Stimulated activated CD8-positive, alpha-beta memory T cell treated with anti-CD3 and anti-CD28 coated beads, Interleukin-2, amount 100 ng/mL, for 1 hour (primary cell): ENCODE data around the gene FUNDC2.

Experiments
- DNase-seq, 2 donors: peaks; one replicate each; pipeline ENCODE4 v3.0.0-alpha.2; 2020; ENCODE audit warnings: low read depth in 2 of 2

The FUNDC2 gene

GRCh38 chrX:155069414-155069813 is 42.8 kb downstream of the FUNDC2 start:
- DNase-seq, result no peak

- DNase-seq, result no peak
These were observed 43.4 kb downstream of the FUNDC2 start for GRCh38 chrX:155070038-155070437.

- DNase-seq, result no peak
These were observed 44.0 kb downstream of the FUNDC2 start for GRCh38 chrX:155070663-155070974.

GRCh38 chrX:155070975-155071693 is 44.5 kb downstream of the FUNDC2 start, which contains the start of the genes BRCC3, CMC4 and MTCP1:
BRCC3 (plus strand) TSS chrX:155071508; CDS start chrX:155071528, 20 bp downstream.
CMC4 (minus strand) TSS chrX:155071136; CDS start chrX:155064023, 7,113 bp downstream.
MTCP1 (minus strand) TSS chrX:155071136; CDS start chrX:155066010, 5,126 bp downstream.
- DNase-seq, result peak; percentile 51 to 64

GRCh38 chrX:155071694-155072280 is 45.1 kb downstream of the FUNDC2 start:
- no peak for DNase-seq

- DNase-seq, result no peak
These were observed 59.7 kb downstream of the FUNDC2 start for GRCh38 chrX:155086202-155086840.

GRCh38 chrX:155086961-155087735 is 60.5 kb downstream of the FUNDC2 start:
- DNase-seq, result no peak

- DNase-seq, result no peak
These were observed 67.9 kb downstream of the FUNDC2 start for GRCh38 chrX:155094468-155095061.

GRCh38 chrX:155105919-155106318 is 79.3 kb downstream of the FUNDC2 start:
- no peak for DNase-seq

- DNase-seq, result no peak
These were observed 81.8 kb downstream of the FUNDC2 start for GRCh38 chrX:155108427-155108826.
